A549 treated with AZD9567 at 1 μM for 4 hours (cell line): ENCODE results near the gene OR10K1. TPM values are rescaled to one million over a fixed set of nuclear protein-coding genes. Genes with fewer than 3 reads are reported as not detected.

Experiments
- total RNA-seq: library from RNA; stranded (reverse); fragments of 200-300 nt; extraction: Qiagen RNA extraction; gene quantifications from 5 replicates; pipeline ENCODE4 v1.2.3, GENCODE V29; 2022; ENCODE audit not compliant: insufficient read depth

The OR10K1 gene, protein sequence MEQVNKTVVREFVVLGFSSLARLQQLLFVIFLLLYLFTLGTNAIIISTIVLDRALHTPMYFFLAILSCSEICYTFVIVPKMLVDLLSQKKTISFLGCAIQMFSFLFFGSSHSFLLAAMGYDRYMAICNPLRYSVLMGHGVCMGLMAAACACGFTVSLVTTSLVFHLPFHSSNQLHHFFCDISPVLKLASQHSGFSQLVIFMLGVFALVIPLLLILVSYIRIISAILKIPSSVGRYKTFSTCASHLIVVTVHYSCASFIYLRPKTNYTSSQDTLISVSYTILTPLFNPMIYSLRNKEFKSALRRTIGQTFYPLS
- total RNA-seq = not detected in 5 replicates

DNA sequence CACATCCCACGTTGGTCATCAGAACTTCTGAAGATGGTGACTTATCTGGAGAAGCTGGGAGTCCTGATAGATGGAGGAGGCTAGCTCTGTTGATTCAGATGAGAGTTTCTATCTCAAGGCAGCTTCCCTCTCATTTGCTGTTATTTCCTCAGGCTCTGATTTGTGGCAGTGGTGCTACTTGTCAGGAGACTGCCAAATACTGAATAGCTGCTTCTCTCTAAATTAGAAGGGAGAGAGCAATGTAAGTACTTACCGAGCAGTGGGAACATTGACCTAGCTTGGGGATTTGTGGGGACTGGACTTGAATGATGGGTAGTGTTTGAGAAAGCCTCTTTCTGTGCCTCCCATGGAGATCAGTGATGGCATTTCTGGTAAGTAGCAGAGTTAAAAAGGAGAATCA lies at the start of gene OR10K1:
TSS of gene OR10K1 (plus strand) at position 301 of the 400 bp plus-strand sequence. CDS start 3,728 bp downstream, outside the sequence.

DNA sequence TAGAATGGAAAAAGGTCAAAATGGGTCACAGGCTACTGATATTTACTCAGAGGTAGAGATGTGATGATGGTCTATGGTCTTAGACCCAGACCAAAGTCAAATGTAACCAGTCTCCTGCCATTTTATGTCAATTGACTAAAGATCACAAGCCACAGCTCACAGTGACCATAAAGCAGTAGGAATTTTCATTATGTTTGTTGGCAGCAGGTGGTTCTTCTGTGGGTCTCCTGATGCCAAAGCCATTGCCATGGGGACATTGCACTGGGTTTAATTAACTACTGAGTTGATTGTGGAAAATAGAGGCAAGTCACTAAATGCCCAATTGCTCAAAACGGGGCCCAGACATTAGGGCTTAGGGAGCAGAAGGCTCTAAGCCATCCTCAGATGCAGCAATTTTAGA lies 35.5 kb upstream of the OR10K1 start, which contains the start of gene OR10K2:
TSS of gene OR10K2 (minus strand) at position 101 of the 400 bp plus-strand sequence. CDS start 5,371 bp downstream, outside the sequence.

GRCh38 chr1:158471920-158472319 lies 10.3 kb downstream of the OR10K1 start, which contains the start of gene OR10R2:
TSS of gene OR10R2 (plus strand) at chr1:158472220. CDS start at chr1:158472326, 106 bp downstream.

Other genes with a start within 250 kb of the OR10K1 start
- not detected in 5 replicates for gene CD1A, start 207.4 kb upstream of the OR10K1 start, total RNA-seq
- gene CD1C, start 171.9 kb upstream of the OR10K1 start, total RNA-seq = not detected in 5 replicates
- not detected in 5 replicates for gene CD1B, start 130.3 kb upstream of the OR10K1 start, total RNA-seq
- gene CD1E, start 107.9 kb upstream of the OR10K1 start, total RNA-seq = not detected in 5 replicates
- not detected in 5 replicates for gene OR10T2, start 62.4 kb upstream of the OR10K1 start, total RNA-seq
- gene OR10K2, start 35.6 kb upstream of the OR10K1 start, total RNA-seq = not detected in 5 replicates
- gene OR10R2, start 10.4 kb downstream of the OR10K1 start, total RNA-seq = not detected in 5 replicates
- not detected in 5 replicates for gene OR6Y1, start 92.6 kb downstream of the OR10K1 start, total RNA-seq
- gene OR6P1, start 108.7 kb downstream of the OR10K1 start, total RNA-seq = not detected in 5 replicates
- not detected in 5 replicates for gene OR10X1, start 118.1 kb downstream of the OR10K1 start, total RNA-seq
- gene OR10Z1, start 143.4 kb downstream of the OR10K1 start, total RNA-seq = not detected in 5 replicates
- gene SPTA1, start 224.9 kb downstream of the OR10K1 start, total RNA-seq = not detected in 5 replicates
- gene OR6K2, start 238.8 kb downstream of the OR10K1 start, total RNA-seq = not detected in 5 replicates